Astrocyte of the spinal cord (primary cell): ENCODE results near the gene TOM1L2.
A peak's percentile ranks its signal among the peaks of the same experiment; 100 is the strongest.

Experiments used
- DNase-seq: peaks from one replicate; pipeline ENCODE4 v3.0.0; 2011; ENCODE audit warnings: low read depth, low spot score
- H3K4me3 ChIP-seq: 2 replicates; pipeline ENCODE4 v1.5.1; 2011; ENCODE audit warnings: low read depth, mild to moderate bottlenecking, low read length, moderate library complexity
- CTCF ChIP-seq: IDR thresholded peaks from 2 replicates; pipeline ENCODE4 v1.5.1; 2012; ENCODE audit warnings: low read depth, mild to moderate bottlenecking, low read length, inconsistent platforms
- in situ Hi-C: cut with HindIII; loops from 2 replicates; pipeline ENCODE4 v1.10.0; 2017; ENCODE audit warnings: low sequenced_read_pairs

TOM1L2 gene

GRCh38 chr17:17868641-17869522 is 103.3 kb downstream of the TOM1L2 start:
- in situ Hi-C loops: no loop called here
- no peak overlapping the region for H3K4me3 ChIP-seq
- no peak for TF ChIP-seq CTCF
- peak; percentile 15 for DNase-seq

GRCh38 chr17:17866897-17867296 is 105.3 kb downstream of the TOM1L2 start:
- no peak overlapping the region for H3K4me3 ChIP-seq
- no peak for DNase-seq
- in situ Hi-C loops: no loop called here
- TF ChIP-seq CTCF: no peak

- in situ Hi-C loops: no loop called here
- TF ChIP-seq CTCF: no peak
- H3K4me3 ChIP-seq: no peak overlapping the region
- no peak for DNase-seq
Measured at GRCh38 chr17:17866425-17866824, 105.8 kb downstream of the TOM1L2 start.

- H3K4me3 ChIP-seq: no peak overlapping the region
- in situ Hi-C loops: no loop called here
- no peak for TF ChIP-seq CTCF
- DNase-seq: no peak
Measured at GRCh38 chr17:17865035-17865434, 107.2 kb downstream of the TOM1L2 start.

- no peak for DNase-seq
- TF ChIP-seq CTCF: no peak
- H3K4me3 ChIP-seq: no peak overlapping the region
- in situ Hi-C loops: no loop called here
Measured at GRCh38 chr17:17860766-17861107, 111.5 kb downstream of the TOM1L2 start.

GRCh38 chr17:17859909-17860765 is 112.1 kb downstream of the TOM1L2 start:
- TF ChIP-seq CTCF: peak; percentile 96
- H3K4me3 ChIP-seq: no peak overlapping the region
- DNase-seq: peak; percentile 50
- in situ Hi-C loops: no loop called here
